Measurements from ENCODE around the gene DAZAP1. TPM values are rescaled to one million over a fixed set of nuclear protein-coding genes. Genes with fewer than 3 reads are reported as not detected.
"Not testable (repeated sequence)": the region's sequence is repeated elsewhere in the genome, so short reads cannot be mapped to it uniquely, and the experiment has no call there.

The DAZAP1 gene
- total RNA-seq, 2 donors from 2014 or later, result 154 to 179 TPM

GRCh38 chr19:1475751-1476437 is 68.5 kb downstream of the DAZAP1 start:
- Histone ChIP-seq H3K4me3 (ENCODE audit: low read length) (no peak overlapping the region), H3K27me3 (ENCODE audit: control insufficient read depth, insufficient read depth, low read length, poor library complexity, severe bottlenecking) (peaks cover 25% of the 10 kb centered on the region), H3K4me1 (ENCODE audit: control insufficient read depth, insufficient read depth, low read length) (peaks cover 2% of the 10 kb centered on the region), H3K27ac (ENCODE audit: low read depth, low read length) (no peak overlapping the region), H3K36me3 (ENCODE audit: control insufficient read depth, insufficient read depth, low read length) (peaks cover 21% of the 10 kb centered on the region), H3K9me3 (ENCODE audit: control insufficient read depth, low read length) (no peaks in the 10 kb centered on the region), H3K9ac (ENCODE audit: extremely low read depth, low read length, poor library complexity, severe bottlenecking) (no peak overlapping the region)
- H3K4me3 Mint-ChIP-seq, result no peak overlapping the region
- 91 to 96% methylated on average over 20 to 31 of the region's 31 CpGs for WGBS, 2 experiments (ENCODE audit: insufficient coverage in 1 of 2, insufficient read length in 1 of 2)
- peaks cover 5% of the 10 kb centered on the region for H3K36me3 Mint-ChIP-seq (ENCODE audit: low read depth)
- H3K27me3 Mint-ChIP-seq (ENCODE audit: insufficient read depth), result peaks cover 26% of the 10 kb centered on the region
- no peak for TF ChIP-seq CTCF (conservative IDR thresholded peaks at IDR 0.05)
- DNase-seq, result no peak
- H3K9me3 Mint-ChIP-seq, result no peaks in the 10 kb centered on the region
- H3K27ac Mint-ChIP-seq, result no peak overlapping the region
- H3K4me1 Mint-ChIP-seq, result no peaks in the 10 kb centered on the region

GRCh38 chr19:1477056-1477455 is 69.7 kb downstream of the DAZAP1 start:
- WGBS, 2 experiments (ENCODE audit: insufficient coverage in 1 of 2, insufficient read length in 1 of 2), result 94 to 97% methylated on average over 6 to 9 of the region's 9 CpGs
- peaks cover 15% of the 10 kb centered on the region for H3K27me3 Mint-ChIP-seq (ENCODE audit: insufficient read depth)
- H3K9me3 ChIP-seq (ENCODE audit: control insufficient read depth, low read length); DNase-seq; H3K9me3 Mint-ChIP-seq; H3K27ac ChIP-seq (ENCODE audit: low read depth, low read length); H3K4me3 ChIP-seq (ENCODE audit: low read length); H3K9ac ChIP-seq (ENCODE audit: extremely low read depth, low read length, poor library complexity, severe bottlenecking); H3K4me1 ChIP-seq (ENCODE audit: control insufficient read depth, insufficient read depth, low read length); H3K4me1 Mint-ChIP-seq; H3K27ac Mint-ChIP-seq; H3K36me3 Mint-ChIP-seq (ENCODE audit: low read depth): not testable (repeated sequence)
- H3K4me3 Mint-ChIP-seq, result peak overlapping the region; percentile 90
- Histone ChIP-seq H3K36me3 (ENCODE audit: control insufficient read depth, insufficient read depth, low read length) (peaks cover 21% of the 10 kb centered on the region), H3K27me3 (ENCODE audit: control insufficient read depth, insufficient read depth, low read length, poor library complexity, severe bottlenecking) (peaks cover 13% of the 10 kb centered on the region)

DNA sequence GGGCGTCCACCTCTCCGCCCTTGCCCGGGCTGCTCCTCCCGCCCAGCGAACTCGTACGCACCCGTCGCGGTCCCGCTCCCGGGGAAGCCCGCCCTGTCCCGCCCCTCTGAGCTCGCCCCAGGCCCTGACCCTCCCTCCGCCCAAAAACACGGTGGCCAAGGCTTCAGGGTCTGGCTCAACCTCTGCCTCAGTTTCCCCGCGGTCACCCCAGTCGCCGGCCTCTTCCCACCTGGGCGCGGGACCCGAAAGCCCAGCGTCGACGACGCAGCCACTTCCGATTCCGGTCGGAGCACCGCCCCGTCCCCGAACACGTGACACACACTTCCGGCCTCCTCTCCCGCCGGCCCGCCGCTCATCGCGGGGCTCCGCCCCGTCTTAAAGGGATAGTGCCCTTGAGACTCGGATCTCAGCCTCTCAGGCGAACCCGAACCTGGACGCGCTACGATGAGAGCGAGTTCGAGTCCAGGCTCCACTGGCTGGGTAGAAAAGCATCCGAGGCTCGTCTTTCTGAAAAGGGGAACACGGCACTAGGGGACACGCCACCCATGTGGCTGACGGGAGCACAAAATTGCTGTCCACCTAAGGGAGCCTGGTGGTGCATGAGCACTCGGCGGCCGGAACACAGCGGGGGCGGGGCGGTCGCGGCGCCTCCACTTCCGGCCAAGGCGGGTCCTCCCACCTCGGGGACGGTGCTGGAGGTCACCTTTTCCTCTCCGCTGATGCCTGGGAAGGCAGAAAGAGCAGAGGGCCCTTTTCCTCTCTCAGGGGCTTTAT is 71.7 kb downstream of the DAZAP1 start, which contains the start of gene C19orf25:
Gene C19orf25 (minus strand): TSS at position 282 of the 774 bp plus-strand sequence. CDS start 312 bp downstream, outside the sequence.
- Histone ChIP-seq H3K36me3 (ENCODE audit: control insufficient read depth, insufficient read depth, low read length) (peaks cover 21% of the 10 kb centered on the region), H3K27me3 (ENCODE audit: control insufficient read depth, insufficient read depth, low read length, poor library complexity, severe bottlenecking) (no peaks in the 10 kb centered on the region), H3K27ac (ENCODE audit: low read depth, low read length) (peak within 1 kb of the TSS; percentile 71), H3K9ac (ENCODE audit: extremely low read depth, low read length, poor library complexity, severe bottlenecking) (peak within 1 kb of the TSS; percentile 67), H3K4me3 (ENCODE audit: low read length) (peak within 1 kb of the TSS; percentile 90), H3K4me1 (ENCODE audit: control insufficient read depth, insufficient read depth, low read length) (no peaks in the 10 kb centered on the region), H3K9me3 (ENCODE audit: control insufficient read depth, low read length) (no peaks in the 10 kb centered on the region)
- Mint-ChIP-seq H3K36me3 (ENCODE audit: low read depth) (peaks cover 8% of the 10 kb centered on the region), H3K4me3 (peak within 1 kb of the TSS; percentile 90), H3K4me1 (no peaks in the 10 kb centered on the region), H3K9me3 (no peaks in the 10 kb centered on the region), H3K27me3 (ENCODE audit: insufficient read depth) (peaks cover 2% of the 10 kb centered on the region), H3K27ac (peak within 1 kb of the TSS; percentile 97)
- DNase-seq, result peak; percentile 97
- 1 to 6% methylated on average over 42 to 71 of the region's 71 CpGs for WGBS, 2 experiments (ENCODE audit: insufficient coverage in 1 of 2, insufficient read length in 1 of 2)
- no peak for TF ChIP-seq CTCF (conservative IDR thresholded peaks at IDR 0.05)

All from endodermal cell (in vitro differentiated cells).